ENCODE results near the gene SFMBT1.
"Not testable (repeated sequence)": the region's sequence is repeated elsewhere in the genome, so short reads cannot be mapped to it uniquely, and the experiment has no call there.

The SFMBT1 gene

DNA sequence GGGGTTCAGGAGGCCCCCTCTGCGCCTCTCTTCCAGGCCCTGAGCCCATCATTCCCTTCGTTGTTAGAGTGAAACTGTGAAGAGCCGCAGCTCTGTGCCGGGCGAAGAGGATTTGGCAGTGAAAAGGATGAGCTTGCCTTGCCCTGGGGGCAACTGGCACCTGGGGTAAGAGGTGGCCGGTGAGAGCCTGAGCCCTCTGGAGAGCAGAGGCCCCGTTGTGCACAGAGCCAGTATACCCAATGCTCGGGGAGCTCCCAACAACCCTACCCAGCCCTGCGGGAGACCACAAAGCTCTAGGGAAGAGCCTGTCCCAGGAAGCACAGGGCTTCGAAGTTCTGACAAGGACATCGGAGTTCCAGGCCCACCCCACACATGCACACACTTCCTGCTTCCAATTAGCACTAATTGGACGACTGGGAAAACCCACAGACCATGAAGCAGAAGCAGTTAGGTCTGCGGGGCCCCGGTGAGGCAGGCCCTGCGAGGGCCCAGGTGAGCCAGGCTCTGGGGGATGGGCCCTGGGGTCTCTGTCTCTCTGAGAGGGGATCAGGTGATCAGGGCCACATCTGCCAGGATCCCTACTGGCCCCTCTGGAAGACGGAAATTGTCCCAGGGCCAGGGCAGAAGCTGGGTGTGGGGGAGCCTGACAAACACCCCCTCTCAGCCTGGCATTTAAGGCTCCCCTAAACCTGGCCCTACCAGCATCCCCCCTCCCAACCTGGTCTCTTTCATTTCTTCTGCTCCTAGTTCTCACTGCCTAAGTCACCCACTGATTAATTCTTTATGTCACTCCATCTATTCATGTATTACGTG, 27.9 kb upstream of the SFMBT1 start:
- DNase-seq, result no peak

DNA sequence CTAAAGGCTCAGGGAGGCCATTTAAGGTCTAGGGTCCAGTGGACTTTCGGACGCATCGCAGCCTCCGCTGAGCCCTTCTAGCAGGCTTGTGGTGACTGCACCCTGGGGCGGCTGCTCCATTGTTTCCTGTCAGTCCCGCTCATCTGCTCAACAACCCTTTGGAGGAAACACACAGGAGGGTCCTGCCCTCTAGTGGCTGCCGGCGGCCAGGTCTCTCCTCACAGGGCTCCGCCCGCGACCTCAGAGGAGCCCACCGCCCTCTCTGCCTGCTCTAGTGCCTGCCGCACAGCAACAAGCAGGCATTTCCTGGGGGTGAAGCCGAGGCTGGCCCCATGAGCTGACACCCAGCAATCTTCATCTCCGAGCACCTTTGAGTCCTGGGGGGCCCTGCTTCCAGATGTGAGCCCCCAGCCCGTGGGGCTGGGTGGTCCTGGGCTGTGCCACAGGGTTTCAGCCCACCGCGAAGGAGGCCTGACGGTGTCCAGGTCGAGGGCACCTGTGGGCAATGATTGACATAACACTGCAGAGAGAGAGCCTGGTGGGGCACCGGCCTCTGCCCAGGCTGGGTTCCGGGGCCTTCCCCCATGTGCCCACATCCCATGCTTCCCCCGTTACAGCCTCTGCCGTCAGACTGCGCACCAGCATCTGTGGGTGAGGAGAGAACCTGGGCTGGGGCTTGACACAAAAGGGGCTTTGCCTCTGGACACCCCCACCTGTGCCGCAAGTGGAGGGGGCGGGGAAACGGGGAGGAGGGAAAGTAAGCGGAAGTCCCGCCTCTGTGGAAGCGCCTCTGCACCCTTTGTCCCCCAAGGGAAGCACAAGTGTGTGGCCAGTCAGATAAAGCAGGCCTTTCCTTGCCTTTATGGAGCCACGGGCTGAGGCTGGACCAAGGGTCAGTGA, 27.0 kb upstream of the SFMBT1 start:
- DNase-seq, result peak; percentile 69

DNA sequence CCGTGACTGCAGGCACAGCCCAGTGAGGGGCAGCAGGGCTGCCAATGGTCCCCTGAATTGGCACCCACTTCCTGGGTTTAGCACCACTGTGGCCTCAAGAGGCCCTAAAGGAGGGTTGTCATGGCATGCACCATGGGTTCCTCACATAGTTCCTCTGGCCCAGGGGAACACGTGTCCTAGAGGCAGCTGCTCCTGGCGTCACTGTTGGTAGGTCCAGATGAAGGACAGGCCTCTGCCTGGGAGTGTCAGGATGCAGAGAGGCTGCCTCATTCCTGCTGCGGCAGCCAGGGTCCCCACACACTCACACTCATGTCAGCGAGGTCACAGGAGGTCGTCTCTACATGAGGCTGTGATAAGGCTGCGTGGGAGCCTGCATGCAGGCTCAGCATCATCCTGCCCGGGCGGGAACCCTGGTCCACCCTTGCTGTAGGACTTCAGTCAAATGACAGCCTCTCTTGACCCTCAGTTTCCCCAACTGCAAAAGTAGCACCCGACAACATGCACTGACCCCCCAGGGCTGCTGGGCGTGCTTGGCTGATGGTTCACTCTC, 26.1 kb upstream of the SFMBT1 start:
- DNase-seq, result no peak

DNA sequence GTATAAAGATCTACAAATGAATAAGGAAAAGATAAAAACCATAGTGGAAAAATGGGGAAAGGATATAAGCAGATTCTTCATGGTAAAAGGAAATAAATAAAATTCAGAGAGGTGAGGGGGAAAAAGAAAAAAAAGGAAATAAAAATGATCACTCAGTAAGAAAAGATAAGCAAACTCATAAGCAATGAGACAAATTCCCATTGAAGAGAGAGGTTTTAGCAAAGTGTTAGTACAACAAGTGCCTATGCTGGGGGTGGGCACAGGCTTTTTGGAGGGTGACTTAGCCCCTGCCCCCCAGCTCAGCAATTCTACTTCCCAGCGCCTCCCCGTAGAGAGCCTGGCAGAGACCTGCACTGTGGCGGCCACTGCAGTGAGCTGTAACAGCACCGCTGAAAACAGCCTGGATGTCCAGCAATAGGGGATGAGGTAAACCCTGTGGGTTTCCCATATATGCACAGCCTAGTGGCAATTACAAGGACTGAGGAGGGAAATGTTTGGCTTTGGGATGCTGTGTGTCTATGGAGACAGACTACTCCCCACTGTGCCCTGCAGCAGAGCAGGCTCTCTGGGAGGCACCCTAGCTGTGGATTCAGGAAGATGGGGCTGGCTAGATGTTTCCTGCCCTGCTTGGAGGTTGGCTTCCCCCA, 23.7 kb upstream of the SFMBT1 start:
- no peak for DNase-seq

DNA sequence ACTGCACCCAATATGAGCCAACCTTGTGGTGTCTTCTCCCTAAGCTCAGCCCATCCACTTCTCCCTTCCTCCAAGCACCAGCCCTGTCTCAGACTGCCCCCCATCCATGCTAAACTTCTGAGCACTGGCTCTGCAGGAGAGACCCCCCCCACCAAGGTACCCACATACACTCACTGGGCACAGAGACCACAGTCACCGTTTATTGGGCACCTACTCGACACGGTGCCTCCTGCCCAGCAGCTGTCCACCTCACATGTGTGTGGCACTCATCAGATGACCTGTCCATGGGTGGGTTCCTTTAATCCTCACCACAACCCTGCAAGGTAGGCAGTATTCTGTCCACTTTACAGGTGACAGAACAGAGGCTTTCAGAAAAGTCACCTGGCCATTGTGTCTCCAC, 22.3 kb upstream of the SFMBT1 start:
- DNase-seq, result no peak

DNA sequence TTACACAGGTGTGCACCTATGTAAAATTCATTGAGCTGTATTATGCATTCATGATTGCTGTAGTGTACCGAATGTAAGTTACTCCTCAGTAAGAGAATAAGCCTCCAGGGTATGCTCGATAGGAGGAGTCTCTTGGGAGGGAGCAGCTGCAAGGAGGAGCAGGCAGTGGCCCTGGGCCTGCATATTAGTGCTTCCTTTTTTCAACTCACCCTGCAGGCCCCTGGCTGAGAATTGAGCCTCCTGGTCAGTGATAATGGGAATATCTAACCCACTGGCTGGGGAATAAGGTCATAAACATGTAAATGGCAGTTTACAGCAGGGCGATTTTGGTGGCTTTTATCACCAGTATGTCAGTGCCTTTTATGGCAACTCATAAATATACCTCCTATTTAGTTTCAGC, 21.7 kb upstream of the SFMBT1 start:
- no peak for DNase-seq

DNA sequence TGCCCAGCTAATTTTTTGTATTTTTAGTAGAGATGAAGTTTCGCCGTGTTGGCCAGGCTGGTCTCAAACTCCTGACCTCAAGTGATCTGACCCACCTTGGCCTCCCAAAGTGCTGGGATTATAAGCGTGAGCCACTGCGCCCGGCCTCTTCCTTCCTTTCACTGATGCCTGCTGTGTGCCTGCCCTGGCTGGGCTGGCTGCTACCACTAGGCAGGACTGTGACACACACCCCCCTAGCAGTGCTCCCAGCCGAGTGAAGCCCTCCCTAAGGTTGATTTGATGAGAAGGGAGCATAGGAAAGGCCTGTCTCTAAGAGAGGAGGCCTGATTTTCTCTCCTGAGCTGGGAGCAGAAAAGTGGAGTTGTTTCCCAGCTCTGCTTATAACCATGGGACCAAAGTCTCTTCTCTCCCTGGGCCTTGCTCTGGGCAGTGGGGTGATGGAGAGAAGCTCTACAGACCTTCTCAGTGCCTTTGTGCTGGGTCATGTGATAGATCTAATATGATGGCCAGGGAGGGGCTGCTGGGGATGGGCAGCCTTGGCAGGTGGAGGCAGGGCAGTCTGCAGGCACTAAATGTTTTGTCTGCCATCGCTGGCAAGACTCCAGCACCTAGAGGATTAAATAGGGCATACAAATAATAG, 20.1 kb upstream of the SFMBT1 start:
- DNase-seq, result peak; percentile 8

DNA sequence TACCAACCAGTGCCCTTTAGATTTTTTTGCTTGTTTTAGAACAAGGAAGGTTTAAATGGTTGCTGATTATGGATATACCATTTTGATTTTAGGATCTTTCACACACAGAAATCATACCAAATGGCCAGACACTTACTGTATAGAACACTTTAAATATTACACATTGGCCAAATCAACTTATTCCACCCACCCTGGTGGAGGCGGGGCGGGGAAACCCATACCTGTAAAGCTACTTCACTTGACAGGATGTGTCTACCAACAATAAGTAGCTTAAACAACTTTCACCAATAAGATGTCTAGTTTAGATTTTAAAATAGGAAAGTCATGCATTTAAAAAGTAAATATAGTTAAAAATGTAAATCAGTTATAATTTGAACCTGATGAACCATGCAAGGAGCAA, 17.0 kb upstream of the SFMBT1 start:
- no peak for DNase-seq

DNA sequence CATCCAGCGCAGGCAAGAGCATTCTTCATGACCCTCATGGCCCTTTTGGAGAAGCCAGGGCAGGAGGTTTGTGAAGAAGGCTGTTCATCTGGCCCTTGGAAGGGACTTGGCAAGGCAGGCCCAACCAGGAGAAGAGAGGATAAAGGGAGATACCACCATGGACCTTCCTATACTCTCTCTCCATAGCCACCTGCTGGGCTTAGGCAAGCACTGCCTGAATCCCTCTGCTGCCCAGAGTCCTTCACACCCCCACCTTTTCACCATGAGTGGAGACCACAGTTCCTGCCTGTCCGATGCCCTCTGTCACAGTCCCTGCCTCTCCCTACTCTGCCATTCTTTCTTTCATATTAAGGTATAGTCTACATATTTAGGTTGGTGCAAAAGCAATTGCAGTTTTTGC, 10.6 kb upstream of the SFMBT1 start:
- no peak for DNase-seq

DNA sequence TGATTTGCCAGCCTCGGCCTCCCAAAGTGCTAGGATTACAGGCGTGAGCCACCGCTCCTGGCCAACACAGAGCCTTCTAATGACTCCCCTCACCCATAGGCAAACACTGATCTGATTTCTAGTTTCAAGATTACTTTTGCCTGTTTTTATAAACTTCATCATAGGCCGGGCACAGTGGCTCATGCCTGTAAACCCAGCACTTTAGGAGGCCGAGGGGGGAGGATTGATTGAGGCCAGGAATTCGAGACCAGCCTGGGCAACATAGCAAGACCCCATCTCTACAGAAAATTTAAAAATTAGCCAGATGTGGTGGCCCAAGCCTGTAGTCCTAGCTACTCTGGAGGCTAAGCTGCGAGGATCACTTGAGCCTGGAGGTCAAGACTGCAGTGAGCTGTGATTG, 8.4 kb upstream of the SFMBT1 start:
- not testable (repeated sequence) for DNase-seq

DNA sequence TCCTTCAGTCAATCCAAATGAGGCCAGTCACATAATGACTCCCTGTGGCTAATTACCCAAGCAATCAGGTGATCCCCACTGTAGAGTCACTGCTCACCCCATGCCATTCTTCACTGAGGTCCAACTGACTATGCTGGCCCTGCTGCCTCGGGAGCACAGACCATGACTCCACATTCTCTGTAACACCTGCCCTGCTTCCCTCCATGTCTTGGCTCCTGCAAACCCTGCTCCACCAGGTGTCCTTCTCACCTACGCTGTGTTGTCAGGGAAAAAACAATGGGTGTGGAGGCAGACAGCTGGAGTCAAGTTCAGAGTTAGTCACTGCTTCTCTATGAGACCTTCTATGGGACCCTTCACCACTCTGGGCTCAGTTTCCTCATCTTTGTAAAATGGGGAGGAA, 6.1 kb upstream of the SFMBT1 start:
- DNase-seq, result no peak

DNA sequence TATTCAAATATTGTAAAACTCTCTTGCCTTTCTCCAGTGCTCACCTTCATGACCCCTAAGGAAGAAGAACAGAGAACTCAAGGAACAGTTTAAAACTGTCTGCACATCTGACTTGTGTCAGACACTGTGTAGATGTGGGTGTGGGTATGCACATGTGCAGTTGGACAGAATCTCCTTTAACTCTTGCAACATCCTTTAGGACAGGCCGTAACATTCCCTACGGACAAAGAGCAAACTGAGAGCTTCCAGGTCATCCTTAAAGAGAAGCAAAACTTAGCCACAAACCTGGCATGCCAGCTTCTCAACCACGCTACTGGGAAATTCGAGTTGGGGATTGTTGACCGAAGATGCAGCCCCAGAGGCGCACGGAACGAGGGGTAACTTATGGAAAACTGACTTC, 4.1 kb upstream of the SFMBT1 start:
- DNase-seq, result no peak

DNA sequence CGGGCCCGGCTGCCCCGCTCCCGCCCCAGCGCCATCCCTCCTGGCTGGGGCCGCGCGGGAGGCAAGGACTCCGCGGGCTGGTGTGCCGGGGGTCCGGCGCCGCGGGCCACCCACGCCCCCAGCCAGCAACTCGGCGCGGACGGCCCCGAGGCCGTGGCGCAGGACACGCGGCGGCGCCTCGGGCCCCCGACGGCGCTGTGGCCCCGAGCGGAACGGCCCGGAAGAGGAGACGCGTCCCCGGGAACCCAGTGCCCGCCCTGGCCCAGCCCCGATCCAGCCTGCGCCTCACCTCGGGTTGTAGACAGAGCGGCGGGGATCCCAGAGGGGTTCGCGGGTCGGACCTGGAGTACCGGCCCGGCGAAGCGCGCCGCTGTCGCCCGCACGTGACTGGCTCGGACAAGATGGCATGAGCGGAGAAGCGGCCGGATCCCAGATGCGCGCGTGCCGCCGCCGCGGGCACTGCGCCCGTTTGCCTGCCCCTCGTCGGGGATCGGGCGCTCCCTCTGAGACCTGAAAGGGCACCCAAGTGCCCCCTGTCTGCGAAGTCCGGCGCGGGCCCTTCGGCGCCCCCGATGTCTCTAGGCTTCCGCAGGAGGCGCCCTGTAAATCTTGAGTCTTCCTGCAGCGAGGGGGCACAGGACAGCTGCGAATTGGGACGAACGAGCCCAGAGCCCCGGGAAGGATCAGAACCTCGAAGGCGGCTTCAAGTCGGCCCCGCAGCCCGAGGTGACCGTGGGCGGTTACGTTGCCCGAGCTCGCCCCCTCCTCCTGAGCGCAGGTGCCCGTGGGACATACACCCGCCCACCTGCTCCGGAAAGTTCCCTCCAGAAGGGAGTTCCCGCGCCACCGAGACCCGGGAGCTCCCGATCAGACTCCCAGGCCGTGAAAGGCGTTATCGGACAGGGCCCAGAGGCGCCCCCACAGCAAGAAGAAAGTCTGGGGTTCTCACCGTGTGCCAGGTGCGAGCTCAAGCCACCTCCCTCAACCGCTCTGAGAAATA, 598 bp upstream of the SFMBT1 start:
- no peak for DNase-seq

DNA sequence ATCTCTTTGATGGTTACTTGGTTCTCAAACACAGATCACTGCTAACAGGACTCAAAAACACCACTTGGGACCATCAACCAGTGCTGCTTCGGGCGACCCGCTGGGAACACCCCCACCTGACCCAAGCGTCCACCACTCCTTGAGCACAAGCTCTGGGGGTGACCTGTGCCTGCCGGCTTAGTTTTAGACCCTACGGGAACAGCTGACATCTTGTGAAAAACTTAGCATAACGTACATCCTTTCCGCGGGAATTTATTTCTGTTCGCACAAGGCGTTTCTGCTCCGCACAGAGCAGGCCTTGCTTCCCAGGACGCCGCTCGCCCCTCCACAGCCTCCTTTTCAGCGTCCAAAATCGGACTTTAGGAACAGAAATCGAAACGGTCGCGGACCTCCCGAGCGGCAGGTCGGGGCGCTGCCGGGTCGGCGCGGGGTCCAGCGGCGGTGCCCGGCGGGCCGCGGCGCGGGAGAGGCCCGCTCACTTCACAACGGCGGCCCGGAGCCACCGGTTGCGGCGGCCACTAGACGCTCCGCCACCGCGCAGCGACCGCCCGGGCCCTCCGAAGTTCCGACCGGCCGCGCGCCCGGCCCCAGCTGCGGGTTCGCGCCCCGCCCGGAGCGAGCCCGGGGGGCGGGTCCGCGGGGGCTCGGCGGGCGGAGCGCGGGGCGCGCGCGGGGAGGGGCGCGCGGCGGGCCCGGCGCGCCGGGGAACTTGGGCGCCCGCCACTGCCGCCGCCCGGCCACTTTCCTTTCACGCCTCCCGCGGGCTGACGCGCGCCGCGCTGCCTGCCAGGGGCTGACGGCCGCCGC, 959 bp downstream of the SFMBT1 start:
- DNase-seq, result no peak

DNA sequence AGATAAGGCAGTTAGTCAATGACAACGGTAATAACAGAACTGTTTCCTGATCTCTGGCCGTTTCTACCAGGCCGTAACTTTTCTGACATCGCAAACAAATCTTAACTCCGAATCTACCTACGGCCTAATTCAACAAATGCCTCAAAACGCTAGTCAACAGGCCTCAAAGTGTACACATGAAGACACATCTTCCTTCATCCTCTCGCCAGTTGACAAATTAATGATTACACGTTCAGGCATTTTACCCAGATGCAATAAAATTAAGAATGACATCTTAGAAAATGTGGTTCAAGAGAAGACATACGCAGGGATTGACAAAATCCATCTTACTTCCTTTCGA, 1.5 kb downstream of the SFMBT1 start:
- DNase-seq, result no peak

DNA sequence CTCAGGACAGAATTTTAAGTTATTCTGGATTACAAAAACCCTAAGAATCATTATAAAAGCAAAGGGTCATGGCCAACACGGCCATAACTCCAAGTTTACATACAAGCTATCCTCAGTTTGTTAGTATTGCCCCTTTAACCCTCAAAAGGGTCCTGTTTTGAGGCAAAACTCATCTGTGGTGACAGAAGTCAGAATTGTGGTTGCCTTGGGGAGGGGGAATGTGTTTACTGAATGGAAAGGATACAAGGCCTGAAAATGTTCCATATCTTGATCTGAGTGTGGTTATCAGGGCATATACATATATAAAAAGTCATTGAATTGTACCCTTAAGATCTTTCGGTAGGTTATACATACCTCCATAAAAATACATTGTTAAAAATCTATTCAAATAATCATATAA, 2.1 kb downstream of the SFMBT1 start:
- DNase-seq, result no peak

DNA sequence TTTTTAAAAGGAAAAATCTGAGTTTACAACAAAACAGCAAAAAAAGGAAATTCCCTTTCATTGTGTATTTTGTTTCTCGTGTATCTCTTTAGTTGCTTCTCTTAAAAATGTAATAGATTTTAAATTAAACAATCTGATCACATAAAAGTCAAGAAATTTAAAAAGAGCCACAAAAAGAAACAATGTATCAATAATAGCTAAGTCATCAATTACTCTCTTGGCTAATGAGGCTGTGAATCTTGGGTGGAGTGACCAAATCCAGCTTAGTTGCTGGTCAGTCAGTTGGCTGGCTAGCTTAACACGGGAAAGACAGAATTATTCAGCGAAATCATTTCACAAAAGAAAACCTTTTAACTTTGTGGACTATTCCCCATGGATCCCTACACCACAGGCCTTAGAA, 3.2 kb downstream of the SFMBT1 start:
- DNase-seq, result no peak

DNA sequence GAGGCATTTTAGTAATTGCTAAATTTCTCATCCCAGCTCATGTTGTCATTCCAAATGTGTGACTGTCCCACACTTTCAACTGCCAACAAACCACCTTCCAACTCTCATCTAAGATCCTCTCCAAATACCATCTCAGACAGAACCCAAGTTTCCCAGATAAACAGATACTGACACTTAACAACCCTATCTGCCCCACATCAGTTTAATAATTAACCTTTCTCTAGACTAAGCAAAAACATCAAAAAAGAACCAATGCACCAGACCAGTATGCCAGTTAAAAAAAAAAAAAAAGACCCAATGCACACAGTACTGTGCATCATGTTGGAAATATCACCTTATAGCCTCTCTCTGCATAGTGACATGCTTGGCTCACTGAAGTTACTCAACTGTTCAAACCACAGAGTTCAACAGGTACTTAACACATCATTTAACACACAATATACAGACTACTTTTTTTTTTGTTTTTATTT, 5.5 kb downstream of the SFMBT1 start:
- DNase-seq, result no peak

DNA sequence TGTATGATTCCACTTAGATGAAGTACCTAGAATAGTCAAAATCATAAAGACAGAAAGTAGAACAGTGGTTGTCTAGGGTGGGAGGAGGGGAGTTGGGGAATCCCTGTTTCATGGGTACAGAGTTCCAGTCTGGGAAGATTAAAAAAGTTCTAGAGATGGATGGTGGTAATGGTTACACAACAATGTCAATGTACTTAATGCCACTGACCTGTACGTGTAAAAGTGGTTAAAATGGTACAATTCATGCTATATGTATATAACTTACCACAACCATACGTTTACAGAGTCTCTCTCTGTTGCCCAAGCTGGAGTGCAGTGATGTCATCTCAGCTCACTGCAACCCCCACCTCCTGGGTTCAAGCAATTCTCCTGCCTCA, 6.5 kb downstream of the SFMBT1 start:
- DNase-seq, result no peak

DNA sequence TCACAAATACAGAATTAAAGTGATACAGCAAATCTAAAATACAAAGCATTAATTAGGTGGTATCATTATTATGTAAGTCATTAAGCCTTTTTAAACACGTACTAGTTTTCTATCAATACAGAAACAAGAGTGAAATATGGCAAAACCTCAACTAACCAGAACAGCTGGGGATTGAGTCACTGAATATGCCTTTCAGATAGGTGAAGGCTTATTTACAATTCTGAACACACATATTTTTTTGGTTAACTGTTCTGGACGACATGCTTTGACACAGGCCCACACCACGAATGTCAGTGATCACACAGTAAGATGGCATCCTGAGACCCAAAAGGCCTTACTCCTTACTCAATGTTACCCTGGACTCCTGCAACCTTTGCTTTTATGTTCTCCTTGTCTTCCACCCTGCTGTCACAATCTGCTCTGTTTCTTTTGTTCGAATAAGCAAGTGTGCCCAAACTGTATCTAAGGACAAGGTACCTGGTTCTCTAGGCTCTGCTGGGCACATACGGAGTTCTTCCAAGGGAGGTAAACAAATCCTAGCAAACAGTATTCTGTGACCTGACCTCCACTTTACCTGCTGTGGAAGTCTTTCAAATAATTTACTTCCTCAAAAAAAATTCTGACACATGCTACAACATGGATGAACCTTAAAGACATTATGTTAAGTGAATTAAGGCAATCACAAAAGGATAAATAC, 7.0 kb downstream of the SFMBT1 start:
- DNase-seq, result no peak

All from NCI-H748 treated with DMSO at 0.1 percent for 48 hours (cell line).